H9 (cell line): ENCODE data around the gene MXRA7. TPM values are rescaled to one million over a fixed set of nuclear protein-coding genes. Genes with fewer than 3 reads are reported as not detected.

Source experiments
- DNase-seq: peaks from one replicate; pipeline ENCODE4 v3.0.0-alpha.2; 2017
- H2AFZ ChIP-seq: one replicate; pipeline ENCODE4 v1.6.1; 2013; ENCODE audit warnings: mild to moderate bottlenecking, low read length, control low read depth, moderate library complexity
- H2AK5ac ChIP-seq: 2 replicates; pipeline ENCODE4 v1.6.1; 2013; ENCODE audit warnings: low read length, control low read depth, mixed read lengths; ENCODE audit not compliant: insufficient read length
- H2BK120ac ChIP-seq: one replicate; pipeline ENCODE4 v1.6.1; 2013; ENCODE audit warnings: low read depth, mild to moderate bottlenecking, low read length, control low read depth, inconsistent platforms; ENCODE audit not compliant: poor library complexity, severe bottlenecking
- H2BK12ac ChIP-seq: 2 replicates; pipeline ENCODE4 v1.6.1; 2013; ENCODE audit warnings: low read length, control low read depth, mixed read lengths, low read depth; ENCODE audit not compliant: insufficient read length
- H2BK15ac ChIP-seq: 2 replicates; pipeline ENCODE4 v1.6.1; 2013; ENCODE audit warnings: low read depth, low read length, control low read depth
- H2BK20ac ChIP-seq: one replicate; pipeline ENCODE4 v1.6.1; 2013; ENCODE audit warnings: low read depth, mild to moderate bottlenecking, low read length, control low read depth, inconsistent platforms; ENCODE audit not compliant: poor library complexity, severe bottlenecking
- H2BK5ac ChIP-seq: 2 replicates; pipeline ENCODE4 v1.6.1; 2013; ENCODE audit warnings: low read length, control low read depth, mixed read lengths; ENCODE audit not compliant: insufficient read length
- H3K14ac ChIP-seq: 2 replicates; pipeline ENCODE4 v1.6.1; 2013; ENCODE audit warnings: low read length, control low read depth; ENCODE audit not compliant: insufficient read depth
- H3K18ac ChIP-seq: 2 replicates; pipeline ENCODE4 v1.6.1; 2013; ENCODE audit warnings: low read depth, mild to moderate bottlenecking, mixed read lengths, low read length, control low read depth; ENCODE audit not compliant: insufficient read length
- H3K23ac ChIP-seq: 2 replicates; pipeline ENCODE4 v1.6.1; 2013; ENCODE audit warnings: low read length, control low read depth, mixed read lengths, low read depth; ENCODE audit not compliant: insufficient read length
- H3K23me2 ChIP-seq: 2 replicates; pipeline ENCODE4 v1.6.1; 2013; ENCODE audit warnings: low read depth, mild to moderate bottlenecking, mixed read lengths, low read length, control low read depth; ENCODE audit not compliant: insufficient read length, poor library complexity, severe bottlenecking
- H3K27ac ChIP-seq: 2 replicates; pipeline ENCODE4 v1.5.1; 2013; ENCODE audit warnings: low read length, control low read depth, mixed read lengths, low read depth; ENCODE audit not compliant: insufficient read length
- H3K27me3 ChIP-seq: 2 replicates; pipeline ENCODE4 v1.6.1; 2013; ENCODE audit warnings: low read length, control low read depth, inconsistent platforms; ENCODE audit not compliant: insufficient read depth
- H3K4ac ChIP-seq: 2 replicates; pipeline ENCODE4 v1.6.1; 2013; ENCODE audit warnings: low read depth, mild to moderate bottlenecking, control low read depth, inconsistent platforms, low read length, moderate library complexity
- H3K4me1 ChIP-seq: 2 replicates; pipeline ENCODE4 v1.6.1; 2013; ENCODE audit warnings: low read length, control low read depth, inconsistent platforms; ENCODE audit not compliant: insufficient read depth
- H3K4me2 ChIP-seq: 2 replicates; pipeline ENCODE4 v1.6.1; 2013; ENCODE audit warnings: low read length, control low read depth, mixed read lengths; ENCODE audit not compliant: insufficient read length, insufficient read depth
- H3K56ac ChIP-seq: 2 replicates; pipeline ENCODE4 v1.6.1; 2013; ENCODE audit warnings: low read depth, mild to moderate bottlenecking, mixed read lengths, low read length, control low read depth; ENCODE audit not compliant: insufficient read length
- H3K79me1 ChIP-seq: 2 replicates; pipeline ENCODE4 v1.6.1; 2013; ENCODE audit warnings: low read depth, mild to moderate bottlenecking, moderate library complexity, low read length, control low read depth, inconsistent platforms; ENCODE audit not compliant: insufficient read depth, poor library complexity, severe bottlenecking
- H3K79me2 ChIP-seq: 2 replicates; pipeline ENCODE4 v1.6.1; 2013; ENCODE audit warnings: low read length, control low read depth, inconsistent platforms; ENCODE audit not compliant: insufficient read depth
- H3K9ac ChIP-seq: 2 replicates; pipeline ENCODE4 v1.6.1; 2013; ENCODE audit warnings: low read length, control low read depth, mixed read lengths; ENCODE audit not compliant: insufficient read length; ENCODE audit errors: extremely low read depth
- H3K9me3 ChIP-seq: one replicate; pipeline ENCODE4 v1.6.1; 2013; ENCODE audit warnings: low read depth, low read length, inconsistent platforms; ENCODE audit not compliant: control insufficient read depth
- H3T11ph ChIP-seq: one replicate; pipeline ENCODE4 v1.6.1; 2013; ENCODE audit warnings: mild to moderate bottlenecking, low read length, control low read depth, inconsistent platforms
- H4K20me1 ChIP-seq: one replicate; pipeline ENCODE4 v1.6.1; 2013; ENCODE audit not compliant: control insufficient read depth, insufficient read length, insufficient read depth
- H4K5ac ChIP-seq: 2 replicates; pipeline ENCODE4 v1.6.1; 2013; ENCODE audit warnings: low read depth, mild to moderate bottlenecking, mixed read lengths, low read length, control low read depth; ENCODE audit not compliant: insufficient read length
- H4K8ac ChIP-seq: replicated peaks from 2 replicates; pipeline ENCODE4 v1.6.1; 2013; ENCODE audit warnings: low read length, control low read depth, mixed read lengths, low read depth; ENCODE audit not compliant: insufficient read length
- H4K91ac ChIP-seq: 2 replicates; pipeline ENCODE4 v1.6.1; 2013; ENCODE audit warnings: low read depth, mild to moderate bottlenecking, moderate library complexity, mixed read lengths, low read length, control low read depth; ENCODE audit not compliant: insufficient read length
- H3K27ac Mint-ChIP-seq, 3 experiments: 2 replicates in 2 of 3; 3 replicates in 1 of 3; pipeline ENCODE4 v1.8.0; 2020 to 2021; ENCODE audit warnings: mixed read lengths in 3 of 3, mild to moderate bottlenecking in 1 of 3, moderate library complexity in 1 of 3
- H3K27me3 Mint-ChIP-seq: 2 replicates; pipeline ENCODE4 v1.8.0; 2021; ENCODE audit warnings: low read depth, mild to moderate bottlenecking, moderate library complexity, mixed read lengths
- H3K36me3 Mint-ChIP-seq, 3 experiments: 2 replicates in 2 of 3; 3 replicates in 1 of 3; pipeline ENCODE4 v1.8.0; 2020 to 2021; ENCODE audit warnings: low read depth in 3 of 3, mixed read lengths in 3 of 3; ENCODE audit not compliant: insufficient read depth in 1 of 3
- H3K4me1 Mint-ChIP-seq, 2 experiments: 2 replicates each; pipeline ENCODE4 v1.8.0; 2020; ENCODE audit warnings: mixed read lengths in 2 of 2
- H3K4me3 Mint-ChIP-seq, 2 experiments: 2 replicates in 1 of 2; 3 replicates in 1 of 2; pipeline ENCODE4 v1.8.0; 2020 to 2021; ENCODE audit warnings: mild to moderate bottlenecking in 2 of 2, mixed read lengths in 2 of 2, moderate library complexity in 1 of 2
- H3K9me3 Mint-ChIP-seq, 2 experiments: 2 replicates in 1 of 2; 3 replicates in 1 of 2; pipeline ENCODE4 v1.8.0; 2020; ENCODE audit warnings: mild to moderate bottlenecking in 2 of 2, mixed read lengths in 2 of 2, moderate library complexity in 1 of 2
- CTCF ChIP-seq: fragments of 200-600 bp; sonication (generic); conservative IDR thresholded peaks from 3 replicates; pipeline ENCODE4 v1.8.0; 2021; ENCODE audit warnings: antibody characterized with exemption, mild to moderate bottlenecking
- WGBS: extraction: QIAGEN DNeasy Blood & Tissue Kit; methylation state at CpG from one replicate; pipeline ENCODE4 v1.1.7; 2013; ENCODE audit warnings: missing lambda C conversion rate, low lambda C conversion rate, mixed read lengths; ENCODE audit not compliant: insufficient read length; ENCODE audit errors: extremely low coverage; 5-methylcytosine and 5-hydroxymethylcytosine counted together
- total RNA-seq: library from RNA; stranded (reverse); gene quantifications from 2 replicates; pipeline ENCODE4 v1.2.1, GENCODE V29; 2021

MXRA7 gene
- total RNA-seq, 1 experiment from 2014 or later, result 28.2 TPM

GRCh38 chr17:76714822-76715495, 4.2 kb upstream of the MXRA7 start:
- H3K18ac ChIP-seq, result no peak overlapping the region
- no peak overlapping the region for H2BK12ac ChIP-seq
- Mint-ChIP-seq H3K27me3 (peaks cover 2% of the 10 kb centered on the region), H3K36me3 (peaks cover 11 to 44% (median 43%) of the 10 kb centered on the region in 3 experiments; a peak in 6 of 7 replicates), H3K27ac (0 out of 7 replicates have a peak overlapping the region, but pooled peaks of 1 of the 3 experiments have one; percentile 28), H3K4me3 (no peak overlapping the region), H3K9me3 (no peaks in the 10 kb centered on the region), H3K4me1 (peaks cover 9 to 11% of the 10 kb centered on the region in 2 experiments)
- H3K23ac ChIP-seq, result no peak overlapping the region
- TF ChIP-seq CTCF, result peak; percentile 87
- H3K4ac ChIP-seq, result no peak overlapping the region
- no peak overlapping the region for H2BK120ac ChIP-seq
- no peak overlapping the region for H2AK5ac ChIP-seq
- no peak overlapping the region for H2BK15ac ChIP-seq
- no peak overlapping the region for H2BK20ac ChIP-seq
- no peak overlapping the region for H3K9ac ChIP-seq
- no peak overlapping the region for H3K56ac ChIP-seq
- no peak overlapping the region for H4K91ac ChIP-seq
- no peak overlapping the region for H3K14ac ChIP-seq
- no peaks in the 10 kb centered on the region for H4K20me1 ChIP-seq
- no peak overlapping the region for H4K5ac ChIP-seq
- no peak overlapping the region for H4K8ac ChIP-seq
- WGBS, result no CpG with 5 or more reads among the region's 4 CpGs
- H3K4me2 ChIP-seq, result no peak overlapping the region
- peaks cover 4% of the 10 kb centered on the region for H3K23me2 ChIP-seq
- H3T11ph ChIP-seq, result no peak overlapping the region
- no peak overlapping the region for H2BK5ac ChIP-seq
- no peak overlapping the region for H3K27ac ChIP-seq
- H3K27me3 ChIP-seq, result no peaks in the 10 kb centered on the region; the same call in 1 of the 2 replicates
- DNase-seq, result peak; percentile 61
- H3K79me2 ChIP-seq, result no peaks in the 10 kb centered on the region
- no peaks in the 10 kb centered on the region for H3K79me1 ChIP-seq
- H3K4me1 ChIP-seq, result no peaks in the 10 kb centered on the region
- H2AFZ ChIP-seq, result no peak overlapping the region
- no peaks in the 10 kb centered on the region for H3K9me3 ChIP-seq
